Neural progenitor cell (in vitro differentiated cells): Measurements from ENCODE around the gene GJB2. TPM values are rescaled to one million over a fixed set of nuclear protein-coding genes. Genes with fewer than 3 reads are reported as not detected.

Experiments
- DNase-seq: peaks from one replicate; pipeline ENCODE4 v3.0.0-alpha.2; 2016; ENCODE audit warnings: low spot score
- H2AFZ ChIP-seq: fragments of 200-600 bp; sonication (generic); replicated peaks from 2 replicates; pipeline ENCODE4 v1.6.1; 2016; ENCODE audit warnings: antibody characterized with exemption
- H3F3A ChIP-seq: fragments of 200-600 bp; sonication (generic); 2 replicates; pipeline ENCODE4 v1.6.1; 2016; ENCODE audit warnings: antibody characterized with exemption, low read depth
- H3K27ac ChIP-seq: fragments of 200-600 bp; sonication (generic); 2 replicates; pipeline ENCODE4 v1.5.1; 2016; ENCODE audit warnings: mild to moderate bottlenecking
- H3K27me3 ChIP-seq: fragments of 200-600 bp; sonication (generic); 2 replicates; pipeline ENCODE4 v1.6.1; 2016; ENCODE audit warnings: mild to moderate bottlenecking, moderate library complexity
- H3K36me3 ChIP-seq: fragments of 200-600 bp; sonication (generic); 2 replicates; pipeline ENCODE4 v1.5.1; 2016
- H3K4me1 ChIP-seq: fragments of 200-600 bp; sonication (generic); 2 replicates; pipeline ENCODE4 v1.6.1; 2016; ENCODE audit warnings: mixed run types
- H3K4me2 ChIP-seq: fragments of 200-600 bp; sonication (generic); 2 replicates; pipeline ENCODE4 v1.6.1; 2016
- H3K4me3 ChIP-seq: fragments of 200-600 bp; sonication (generic); 2 replicates; pipeline ENCODE4 v1.5.1; 2016
- H3K79me2 ChIP-seq: fragments of 200-600 bp; sonication (generic); 2 replicates; pipeline ENCODE4 v1.6.1; 2016; ENCODE audit warnings: low read depth
- H3K9ac ChIP-seq: fragments of 200-600 bp; sonication (generic); 2 replicates; pipeline ENCODE4 v1.6.1; 2016
- H3K9me3 ChIP-seq: fragments of 200-600 bp; sonication (generic); 2 replicates; pipeline ENCODE4 v1.5.1; 2016; ENCODE audit warnings: low read depth
- H4K20me1 ChIP-seq: fragments of 200-600 bp; sonication (generic); 2 replicates; pipeline ENCODE4 v1.6.1; 2016; ENCODE audit warnings: low read depth
- H3K27ac Mint-ChIP-seq: 3 replicates; pipeline ENCODE4 v1.8.0; 2021; ENCODE audit warnings: mixed read lengths
- H3K27me3 Mint-ChIP-seq: 2 replicates; pipeline ENCODE4 v1.8.0; 2022; ENCODE audit warnings: low read depth, mild to moderate bottlenecking, inconsistent platforms, moderate library complexity, mixed read lengths; ENCODE audit not compliant: insufficient read depth
- H3K36me3 Mint-ChIP-seq: 3 replicates; pipeline ENCODE4 v1.8.0; 2021; ENCODE audit warnings: mixed read lengths
- H3K4me1 Mint-ChIP-seq: 3 replicates; pipeline ENCODE4 v1.8.0; 2021; ENCODE audit warnings: mixed read lengths
- H3K4me3 Mint-ChIP-seq: 3 replicates; pipeline ENCODE4 v1.8.0; 2021; ENCODE audit warnings: mild to moderate bottlenecking, moderate library complexity, mixed read lengths
- H3K9me3 Mint-ChIP-seq: 3 replicates; pipeline ENCODE4 v1.8.0; 2020; ENCODE audit warnings: mixed read lengths
- CTCF ChIP-seq: fragments of 200-600 bp; sonication (generic); IDR thresholded peaks from 2 replicates; pipeline ENCODE4 v1.5.1; 2017; ENCODE audit warnings: antibody characterized with exemption, mild to moderate bottlenecking
- EZH2 ChIP-seq: fragments of 200-600 bp; sonication (generic); IDR thresholded peaks from 2 replicates; pipeline ENCODE4 v1.6.1; 2017; ENCODE audit warnings: antibody characterized with exemption, mild to moderate bottlenecking, moderate library complexity
- EZH2phosphoT487 ChIP-seq: fragments of 200-600 bp; sonication (generic); IDR thresholded peaks from 2 replicates; pipeline ENCODE4 v1.6.1; 2017; ENCODE audit warnings: antibody characterized with exemption
- total RNA-seq: library from RNA; depleted of rRNA; stranded (reverse); fragments of >200 nt; gene quantifications from 2 replicates; pipeline ENCODE4 v1.2.3, GENCODE V29; 2015; ENCODE audit warnings: low replicate concordance

GJB2 gene
- total RNA-seq, 1 donor from 2014 or later = not detected

- no peaks in the 10 kb centered on the region for H4K20me1 ChIP-seq
- no peak for TF ChIP-seq EZH2phosphoT487
- TF ChIP-seq EZH2 = no peak
- no peak for TF ChIP-seq CTCF
- no peaks in the 10 kb centered on the region for H3K36me3 ChIP-seq
- no peak overlapping the region for H3K4me3 Mint-ChIP-seq
- no peaks in the 10 kb centered on the region for H3K36me3 Mint-ChIP-seq
- H3F3A ChIP-seq = no peaks in the 10 kb centered on the region
- no peaks in the 10 kb centered on the region for H3K79me2 ChIP-seq
- H2AFZ ChIP-seq = no peak overlapping the region
- H3K27me3 Mint-ChIP-seq = peaks cover 20% of the 10 kb centered on the region
- peaks cover 2% of the 10 kb centered on the region for H3K4me1 ChIP-seq
- peaks cover 46% of the 10 kb centered on the region for H3K27me3 ChIP-seq
- H3K9ac ChIP-seq = no peak overlapping the region
- no peak overlapping the region for H3K27ac Mint-ChIP-seq
- no peak overlapping the region for H3K4me2 ChIP-seq
- no peak overlapping the region for H3K27ac ChIP-seq
- H3K9me3 ChIP-seq = no peaks in the 10 kb centered on the region
- no peaks in the 10 kb centered on the region for H3K9me3 Mint-ChIP-seq
- DNase-seq = no peak
- no peak overlapping the region for H3K4me3 ChIP-seq
- H3K4me1 Mint-ChIP-seq = peaks cover 3% of the 10 kb centered on the region
Observed at GRCh38 chr13:20186771-20187170, 6.0 kb downstream of the GJB2 start.

- Mint-ChIP-seq H3K4me3 (no peak overlapping the region), H3K9me3 (no peaks in the 10 kb centered on the region), H3K4me1 (peaks cover 5% of the 10 kb centered on the region), H3K27ac (no peak overlapping the region), H3K27me3 (peaks cover 14% of the 10 kb centered on the region), H3K36me3 (no peaks in the 10 kb centered on the region)
- no peak overlapping the region for H3K27ac ChIP-seq
- H3K4me1 ChIP-seq = no peaks in the 10 kb centered on the region
- H3F3A ChIP-seq = no peaks in the 10 kb centered on the region
- no peak for DNase-seq
- H4K20me1 ChIP-seq = no peaks in the 10 kb centered on the region
- no peak overlapping the region for H3K4me2 ChIP-seq
- no peak for TF ChIP-seq EZH2
- H3K79me2 ChIP-seq = no peaks in the 10 kb centered on the region
- H3K36me3 ChIP-seq = no peaks in the 10 kb centered on the region
- peaks cover 34% of the 10 kb centered on the region for H3K27me3 ChIP-seq
- H3K4me3 ChIP-seq = no peak overlapping the region
- H3K9me3 ChIP-seq = no peaks in the 10 kb centered on the region
- H3K9ac ChIP-seq = no peak overlapping the region
- no peak overlapping the region for H2AFZ ChIP-seq
Observed at GRCh38 chr13:20185366-20186056, 7.2 kb downstream of the GJB2 start.

GRCh38 chr13:20182231-20182846 is 10.4 kb downstream of the GJB2 start:
- H3K4me1 Mint-ChIP-seq = peaks cover 8% of the 10 kb centered on the region
- no peak overlapping the region for H3K4me2 ChIP-seq
- no peak overlapping the region for H3K27ac ChIP-seq
- no peaks in the 10 kb centered on the region for H3K9me3 ChIP-seq
- no peak overlapping the region for H3K4me3 ChIP-seq
- peaks cover 6% of the 10 kb centered on the region for H3K27me3 Mint-ChIP-seq
- no peaks in the 10 kb centered on the region for H3F3A ChIP-seq
- no peak overlapping the region for H3K4me3 Mint-ChIP-seq
- H3K79me2 ChIP-seq = no peaks in the 10 kb centered on the region
- peak; percentile 81 for DNase-seq
- H3K9me3 Mint-ChIP-seq = no peaks in the 10 kb centered on the region
- no peak overlapping the region for H3K9ac ChIP-seq
- H3K36me3 Mint-ChIP-seq = no peaks in the 10 kb centered on the region
- no peaks in the 10 kb centered on the region for H3K36me3 ChIP-seq
- H2AFZ ChIP-seq = peak overlapping the region; percentile 30
- H4K20me1 ChIP-seq = no peaks in the 10 kb centered on the region
- H3K27ac Mint-ChIP-seq = no peak overlapping the region
- H3K4me1 ChIP-seq = no peaks in the 10 kb centered on the region
- peak; percentile 78 for TF ChIP-seq CTCF
- TF ChIP-seq EZH2phosphoT487 = no peak
- TF ChIP-seq EZH2 = no peak
- H3K27me3 ChIP-seq = peaks cover 2% of the 10 kb centered on the region

- no peak for DNase-seq
- Mint-ChIP-seq H3K4me3 (no peak overlapping the region), H3K27ac (no peak overlapping the region), H3K36me3 (no peaks in the 10 kb centered on the region), H3K27me3 (peaks cover 12% of the 10 kb centered on the region), H3K9me3 (no peaks in the 10 kb centered on the region), H3K4me1 (peaks cover 8% of the 10 kb centered on the region)
- Histone ChIP-seq H3K4me1 (no peaks in the 10 kb centered on the region), H3K4me3 (no peak overlapping the region), H3K27me3 (no peaks in the 10 kb centered on the region), H3K79me2 (no peaks in the 10 kb centered on the region), H3K9me3 (no peaks in the 10 kb centered on the region), H3F3A (no peaks in the 10 kb centered on the region), H4K20me1 (no peaks in the 10 kb centered on the region), H2AFZ (no peak overlapping the region), H3K9ac (no peak overlapping the region), H3K4me2 (no peak overlapping the region), H3K36me3 (no peaks in the 10 kb centered on the region), H3K27ac (no peak overlapping the region)
- TF ChIP-seq CTCF = no peak
- TF ChIP-seq EZH2 = no peak
- TF ChIP-seq EZH2phosphoT487 = no peak
Observed at GRCh38 chr13:20181188-20181587, 11.6 kb downstream of the GJB2 start.
